ENCODE measurements around the gene FANCM.

DNA sequence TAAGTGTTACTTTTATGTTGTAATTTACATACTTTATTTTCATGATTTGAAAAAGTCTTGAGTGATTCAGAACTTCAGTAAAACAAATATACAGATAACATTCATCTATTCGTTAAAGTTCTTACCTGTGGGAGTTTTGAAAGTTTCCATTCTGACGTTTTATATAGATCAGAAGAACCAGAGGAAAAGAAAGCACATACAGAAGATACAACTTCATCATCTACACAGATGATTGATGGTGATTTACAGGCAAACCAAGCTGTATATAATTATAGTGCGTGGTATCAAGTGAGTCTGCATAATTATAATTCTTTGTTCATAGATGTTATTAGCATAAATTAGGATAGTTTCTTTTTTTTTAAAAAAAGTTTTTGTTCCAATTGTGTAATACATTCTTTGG lies 21.4 kb upstream of the FANCM start:
- TF ChIP-seq GATA2 (IDR thresholded peaks at IDR 0.05; ENCODE audit: low read depth, low read length), result no peak
- TF ChIP-seq GATA3 (IDR thresholded peaks at IDR 0.05; ENCODE audit: low read depth, low read length), result no peak
